ENCODE results near the gene CFAP45. TPM values are rescaled to one million over a fixed set of nuclear protein-coding genes. Genes with fewer than 3 reads are reported as not detected.

CFAP45 gene
- total and polyA plus RNA-seq, 9 of the 15 experiments (the other 6 are each of a cell fraction or from before 2014, with no cell fraction given) = 0.65 to 2.4 (median 1.5) TPM

GRCh38 chr1:159896546-159896930, 3.4 kb downstream of the CFAP45 start:
- Histone ChIP-seq H3K9me3 (replicated peaks; ENCODE audit: control insufficient read depth, insufficient read depth, low read depth, low read length) (no peaks in the 10 kb centered on the region), H3K4me1 (replicated peaks in 1 of 2; ENCODE audit: control insufficient read depth in 2 of 2, insufficient read depth in 2 of 2, low read length in 2 of 2) (peaks cover 18 to 33% of the 10 kb centered on the region in 2 experiments), H3K4me2 (ENCODE audit: insufficient read depth, low read length) (0 out of 2 replicates have a peak overlapping the region, but pooled peaks have one; percentile 27), H3K9me1 (ENCODE audit: control insufficient read depth, insufficient read depth, low read length) (no peaks in the 10 kb centered on the region), H3K79me2 (ENCODE audit: control insufficient read depth, insufficient read depth, low read length) (no peaks in the 10 kb centered on the region), H2AFZ (ENCODE audit: low read depth, low read length) (no peak overlapping the region), H3K9ac (ENCODE audit: insufficient read depth in 1 of 2, low read depth in 2 of 2, low read length in 2 of 2) (no peak overlapping the region), H3K36me3 (ENCODE audit: control insufficient read depth, insufficient read depth, low read length) (no peaks in the 10 kb centered on the region), H3K4me3 (no peak overlapping the region), H3K27ac (ENCODE audit: extremely low read depth, low read depth, low read length) (no peak overlapping the region), H3K27me3 (ENCODE audit: control insufficient read depth in 2 of 2, insufficient read depth in 2 of 2, low read length in 2 of 2) (0 out of 5 replicates have a peak, but pooled peaks cover 0 to 4% of the 10 kb centered on the region in 2 experiments), H4K20me1 (replicated peaks; ENCODE audit: control insufficient read depth, insufficient read depth, low read length) (no peaks in the 10 kb centered on the region)
- FAIRE-seq (peak; percentile 76), DNase-seq (ENCODE audit: extremely low read depth in 1 of 4, low spot score in 3 of 4) (peak in 2 of 4 experiments; percentile 58 to 62), ATAC-seq (no peak)
- CTCF ChIA-PET (ENCODE audit: low intra/inter-chr PET ratio) = no interaction called here
- POLR2A ChIA-PET = interaction anchor here (0.6 to 0.7 kb wide), 2 partner anchors 23 to 81 kb away, joined by 3 read pairs; no protein-coding TSS in a partner anchor
- WGBS (ENCODE audit: insufficient coverage, low coverage, missing lambda C conversion rate) = 5% methylated on average over 3 of the region's 3 CpGs
- BruUV-seq (replicated peaks) = no TSS peak
- intact Hi-C loops (cut with micrococcal nuclease) (no loop called here), in situ Hi-C loops (cut with MboI) (no loop called here)
- TF ChIP-seq, protein P1, sequence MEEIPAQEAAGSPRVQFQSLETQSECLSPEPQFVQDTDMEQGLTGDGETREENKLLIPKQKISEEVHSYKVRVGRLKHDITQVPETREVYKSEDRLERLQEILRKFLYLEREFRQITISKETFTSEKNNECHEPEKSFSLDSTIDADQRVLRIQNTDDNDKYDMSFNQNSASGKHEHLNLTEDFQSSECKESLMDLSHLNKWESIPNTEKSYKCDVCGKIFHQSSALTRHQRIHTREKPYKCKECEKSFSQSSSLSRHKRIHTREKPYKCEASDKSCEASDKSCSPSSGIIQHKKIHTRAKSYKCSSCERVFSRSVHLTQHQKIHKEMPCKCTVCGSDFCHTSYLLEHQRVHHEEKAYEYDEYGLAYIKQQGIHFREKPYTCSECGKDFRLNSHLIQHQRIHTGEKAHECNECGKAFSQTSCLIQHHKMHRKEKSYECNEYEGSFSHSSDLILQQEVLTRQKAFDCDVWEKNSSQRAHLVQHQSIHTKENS (CRISPR knock-in tag; IDR thresholded peaks at IDR 0.05) = no peak
- TF ChIP-seq KAT7 (CRISPR knock-in tag; IDR thresholded peaks at IDR 0.05; ENCODE audit: borderline replicate concordance) (no peak), ZBTB7A (IDR thresholded peaks at IDR 0.05; ENCODE audit: borderline replicate concordance, control insufficient read depth, low read depth, low read length) (0 out of 2 replicates have a peak, but pooled peaks have one; percentile 29), TEAD1 (CRISPR knock-in tag; IDR thresholded peaks at IDR 0.05) (no peak), TCF3 (CRISPR knock-in tag; IDR thresholded peaks at IDR 0.05) (peak; percentile 43; the same call in 1 of the 2 replicates), MXD1 (CRISPR knock-in tag; IDR thresholded peaks at IDR 0.05; ENCODE audit: borderline replicate concordance, poor library complexity, severe bottlenecking) (no peak), MEIS2 (IDR thresholded peaks at IDR 0.05; ENCODE audit: partially characterized antibody) (no peak), JUND (IDR thresholded peaks at IDR 0.05; ENCODE audit: borderline replicate concordance, low read depth, low read length) (peak; percentile 37; the same call in 1 of the 2 replicates), JUND (tag; IDR thresholded peaks at IDR 0.05; ENCODE audit: borderline replicate concordance, low read depth, low read length) (no peak), TEAD4 (IDR thresholded peaks at IDR 0.05; ENCODE audit: low read length) (peak; percentile 11; the same call in 1 of the 2 replicates), TEAD4 (CRISPR knock-in tag; IDR thresholded peaks at IDR 0.05; ENCODE audit: borderline replicate concordance) (no peak), ZNF431 (CRISPR knock-in tag; IDR thresholded peaks at IDR 0.05) (no peak), ARID1B (IDR thresholded peaks at IDR 0.05) (0 out of 2 replicates have a peak, but pooled peaks have one; percentile 17), NCOR1 (IDR thresholded peaks at IDR 0.05) (peak; percentile 37; the same call in 1 of the 2 replicates), RBM34 (IDR thresholded peaks at IDR 0.05; ENCODE audit: borderline replicate concordance, insufficient read depth, low read length) (no peak), SMC3 (conservative IDR thresholded peaks at IDR 0.05; ENCODE audit: insufficient read depth, low read depth, low read length) (no peak), SIN3B (IDR thresholded peaks at IDR 0.05; ENCODE audit: low read depth) (no peak)
- TF ChIP-seq, protein P2, sequence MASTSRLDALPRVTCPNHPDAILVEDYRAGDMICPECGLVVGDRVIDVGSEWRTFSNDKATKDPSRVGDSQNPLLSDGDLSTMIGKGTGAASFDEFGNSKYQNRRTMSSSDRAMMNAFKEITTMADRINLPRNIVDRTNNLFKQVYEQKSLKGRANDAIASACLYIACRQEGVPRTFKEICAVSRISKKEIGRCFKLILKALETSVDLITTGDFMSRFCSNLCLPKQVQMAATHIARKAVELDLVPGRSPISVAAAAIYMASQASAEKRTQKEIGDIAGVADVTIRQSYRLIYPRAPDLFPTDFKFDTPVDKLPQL (IDR thresholded peaks at IDR 0.05; ENCODE audit: extremely low read depth, insufficient read length) = no peak
- TF ChIP-seq, protein P3, sequence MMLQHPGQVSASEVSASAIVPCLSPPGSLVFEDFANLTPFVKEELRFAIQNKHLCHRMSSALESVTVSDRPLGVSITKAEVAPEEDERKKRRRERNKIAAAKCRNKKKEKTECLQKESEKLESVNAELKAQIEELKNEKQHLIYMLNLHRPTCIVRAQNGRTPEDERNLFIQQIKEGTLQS (IDR thresholded peaks at IDR 0.05) = 0 out of 2 replicates have a peak, but pooled peaks have one; percentile 26
- TF ChIP-seq, protein P3 (CRISPR knock-in tag; conservative IDR thresholded peaks at IDR 0.05) = no peak

Data from K562 (cell line).